SK-N-SH (cell line): ENCODE results near the gene LRRK2.

Experiments used
- CTCF ChIP-seq: fragments of 200-600 bp; sonication (generic); IDR thresholded peaks from 2 replicates; pipeline ENCODE4 v1.6.1; 2017; ENCODE audit warnings: antibody characterized with exemption, mild to moderate bottlenecking, moderate library complexity
- EP300 ChIP-seq, 2 experiments: IDR thresholded peaks; 2 replicates each; pipeline versions ENCODE4 v1.4.0 to v1.6.1; 2012; ENCODE audit warnings: borderline replicate concordance in 1 of 2, low read depth in 1 of 2, low read length in 1 of 2
- GABPA ChIP-seq: IDR thresholded peaks from 2 replicates; pipeline ENCODE4 v1.4.0; 2012; ENCODE audit warnings: low read depth, mild to moderate bottlenecking
- JUND ChIP-seq: IDR thresholded peaks from 2 replicates; pipeline ENCODE4 v1.4.0; 2012
- NFIC ChIP-seq: IDR thresholded peaks from 2 replicates; pipeline ENCODE4 v1.4.0; 2012; ENCODE audit warnings: borderline replicate concordance
- REST ChIP-seq: IDR thresholded peaks from 2 replicates; pipeline ENCODE4 v1.6.1; 2012; ENCODE audit warnings: mild to moderate bottlenecking, low read depth, low read length, moderate library complexity
- RFX5 ChIP-seq: IDR thresholded peaks from 2 replicates; pipeline ENCODE4 v1.6.1; 2012; ENCODE audit warnings: mild to moderate bottlenecking, improper control_type of control experiment, low read length
- USF1 ChIP-seq: IDR thresholded peaks from 2 replicates; pipeline ENCODE4 v1.4.0; 2012; ENCODE audit warnings: low read depth, borderline replicate concordance
- YY1 ChIP-seq: IDR thresholded peaks from 2 replicates; pipeline ENCODE4 v1.4.0; 2012; ENCODE audit warnings: low read depth, mild to moderate bottlenecking

GRCh38 chr12:40223646-40224045 lies 1.2 kb upstream of the LRRK2 start:
- TF ChIP-seq NFIC = no peak
- no peak for TF ChIP-seq CTCF
- no peak for TF ChIP-seq USF1
- no peak for TF ChIP-seq EP300 (IDR thresholded peaks at IDR 0.05; ENCODE audit: borderline replicate concordance in 1 of 2, low read depth in 1 of 2, low read length in 1 of 2)
- no peak for TF ChIP-seq REST
- no peak for TF ChIP-seq JUND
- TF ChIP-seq RFX5 = no peak
- TF ChIP-seq YY1 = no peak
- TF ChIP-seq GABPA = no peak
